Measurements from ENCODE around the gene NXPE3.

Gene NXPE3

GRCh38 chr3:101802179-101802578 is 23.2 kb downstream of the NXPE3 start:
- no peak for DNase-seq (ENCODE audit: low read depth in 2 of 2, low spot score in 1 of 2)

GRCh38 chr3:101803173-101803782 is 24.3 kb downstream of the NXPE3 start:
- DNase-seq (ENCODE audit: low read depth in 2 of 2, low spot score in 1 of 2) = peak in 1 of 2 donors; percentile 4

GRCh38 chr3:101803939-101804338 is 24.9 kb downstream of the NXPE3 start:
- DNase-seq (ENCODE audit: low read depth in 2 of 2, low spot score in 1 of 2) = no peak

- no peak for DNase-seq (ENCODE audit: low read depth in 2 of 2, low spot score in 1 of 2)
Measured at GRCh38 chr3:101806491-101806890, 27.5 kb downstream of the NXPE3 start.

GRCh38 chr3:101807888-101808287 is 28.9 kb downstream of the NXPE3 start:
- no peak for DNase-seq (ENCODE audit: low read depth in 2 of 2, low spot score in 1 of 2)

GRCh38 chr3:101809178-101810021 is 30.4 kb downstream of the NXPE3 start:
- no peak for DNase-seq (ENCODE audit: low read depth in 2 of 2, low spot score in 1 of 2)

GRCh38 chr3:101810022-101810418 is 31.0 kb downstream of the NXPE3 start:
- DNase-seq (ENCODE audit: low read depth in 2 of 2, low spot score in 1 of 2) = no peak

GRCh38 chr3:101811875-101812274 is 32.9 kb downstream of the NXPE3 start:
- no peak for DNase-seq (ENCODE audit: low read depth in 2 of 2, low spot score in 1 of 2)

- DNase-seq (ENCODE audit: low read depth in 2 of 2, low spot score in 1 of 2) = no peak
Measured at GRCh38 chr3:101812895-101813294, 33.9 kb downstream of the NXPE3 start.

- DNase-seq (ENCODE audit: low read depth in 2 of 2, low spot score in 1 of 2) = no peak
Measured at GRCh38 chr3:101813817-101814440, 34.9 kb downstream of the NXPE3 start.

GRCh38 chr3:101814835-101815234 is 35.8 kb downstream of the NXPE3 start:
- no peak for DNase-seq (ENCODE audit: low read depth in 2 of 2, low spot score in 1 of 2)

GRCh38 chr3:101816215-101817149 is 37.5 kb downstream of the NXPE3 start:
- DNase-seq (ENCODE audit: low read depth in 2 of 2, low spot score in 1 of 2) = no peak

- no peak for DNase-seq (ENCODE audit: low read depth in 2 of 2, low spot score in 1 of 2)
Measured at GRCh38 chr3:101817992-101818391, 39.0 kb downstream of the NXPE3 start.

GRCh38 chr3:101819649-101820206 is 40.7 kb downstream of the NXPE3 start:
- DNase-seq (ENCODE audit: low read depth in 2 of 2, low spot score in 1 of 2) = no peak

- no peak for DNase-seq (ENCODE audit: low read depth in 2 of 2, low spot score in 1 of 2)
Measured at GRCh38 chr3:101821503-101821902, 42.5 kb downstream of the NXPE3 start.

GRCh38 chr3:101823525-101823924 is 44.5 kb downstream of the NXPE3 start:
- DNase-seq (ENCODE audit: low read depth in 2 of 2, low spot score in 1 of 2) = no peak

GRCh38 chr3:101824702-101825101 is 45.7 kb downstream of the NXPE3 start:
- DNase-seq (ENCODE audit: low read depth in 2 of 2, low spot score in 1 of 2) = no peak

GRCh38 chr3:101825904-101826445 is 47.0 kb downstream of the NXPE3 start:
- no peak for DNase-seq (ENCODE audit: low read depth in 2 of 2, low spot score in 1 of 2)

GRCh38 chr3:101827211-101828174 is 48.5 kb downstream of the NXPE3 start:
- peak; percentile 66 to 78 for DNase-seq (ENCODE audit: low read depth in 2 of 2, low spot score in 1 of 2)
